ENCODE results near the gene IMPG1.

- no peak for TF ChIP-seq CTCF (IDR thresholded peaks at IDR 0.05)
- TF ChIP-seq POLR2A (IDR thresholded peaks at IDR 0.05): no peak
Observed at GRCh38 chr6:76073281-76073680, 819 bp upstream of the IMPG1 start.
